Measurements from ENCODE around the gene SPCS3.

GRCh38 chr4:176274441-176274840, 45.3 kb upstream of the SPCS3 start:
- TF ChIP-seq, protein P1, sequence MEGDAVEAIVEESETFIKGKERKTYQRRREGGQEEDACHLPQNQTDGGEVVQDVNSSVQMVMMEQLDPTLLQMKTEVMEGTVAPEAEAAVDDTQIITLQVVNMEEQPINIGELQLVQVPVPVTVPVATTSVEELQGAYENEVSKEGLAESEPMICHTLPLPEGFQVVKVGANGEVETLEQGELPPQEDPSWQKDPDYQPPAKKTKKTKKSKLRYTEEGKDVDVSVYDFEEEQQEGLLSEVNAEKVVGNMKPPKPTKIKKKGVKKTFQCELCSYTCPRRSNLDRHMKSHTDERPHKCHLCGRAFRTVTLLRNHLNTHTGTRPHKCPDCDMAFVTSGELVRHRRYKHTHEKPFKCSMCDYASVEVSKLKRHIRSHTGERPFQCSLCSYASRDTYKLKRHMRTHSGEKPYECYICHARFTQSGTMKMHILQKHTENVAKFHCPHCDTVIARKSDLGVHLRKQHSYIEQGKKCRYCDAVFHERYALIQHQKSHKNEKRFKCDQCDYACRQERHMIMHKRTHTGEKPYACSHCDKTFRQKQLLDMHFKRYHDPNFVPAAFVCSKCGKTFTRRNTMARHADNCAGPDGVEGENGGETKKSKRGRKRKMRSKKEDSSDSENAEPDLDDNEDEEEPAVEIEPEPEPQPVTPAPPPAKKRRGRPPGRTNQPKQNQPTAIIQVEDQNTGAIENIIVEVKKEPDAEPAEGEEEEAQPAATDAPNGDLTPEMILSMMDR (IDR thresholded peaks at IDR 0.05; ENCODE audit: insufficient read depth, low read depth, low read length): no peak
- TF ChIP-seq EZH2 (IDR thresholded peaks at IDR 0.05; ENCODE audit: insufficient read depth, low read length): no peak
